ENCODE measurements around the gene USHBP1. TPM values are rescaled to one million over a fixed set of nuclear protein-coding genes. Genes with fewer than 3 reads are reported as not detected.

Gene USHBP1
- total RNA-seq, 1 donor from 2014 or later, result not detected

GRCh38 chr19:17268754-17269153, 4.2 kb upstream of the USHBP1 start:
- TF ChIP-seq CTCF (conservative IDR thresholded peaks at IDR 0.05; ENCODE audit: low read depth, low read length), result no peak
- H3K4me3 ChIP-seq (ENCODE audit: low read depth, low read length), result no peak overlapping the region
- DNase-seq (ENCODE audit: low read depth), result no peak

- DNase-seq (ENCODE audit: low read depth), result peak; percentile 99
- TF ChIP-seq CTCF (conservative IDR thresholded peaks at IDR 0.05; ENCODE audit: low read depth, low read length), result no peak
- H3K4me3 ChIP-seq (ENCODE audit: low read depth, low read length), result peak within 1 kb of the TSS; percentile 81
Observed at GRCh38 chr19:17266975-17267788, 2.6 kb upstream of the USHBP1 start, which contains the start of gene BABAM1. Gene BABAM1, plus strand, starts transcription at chr19:17267443. Its CDS starts 1,364 bp downstream, at chr19:17268807.

GRCh38 chr19:17266589-17266974, 2.0 kb upstream of the USHBP1 start:
- no peak for TF ChIP-seq CTCF (conservative IDR thresholded peaks at IDR 0.05; ENCODE audit: low read depth, low read length)
- H3K4me3 ChIP-seq (ENCODE audit: low read depth, low read length), result no peak overlapping the region
- DNase-seq (ENCODE audit: low read depth), result no peak

- no peak for DNase-seq (ENCODE audit: low read depth)
- TF ChIP-seq CTCF (conservative IDR thresholded peaks at IDR 0.05; ENCODE audit: low read depth, low read length), result no peak
- H3K4me3 ChIP-seq (ENCODE audit: low read depth, low read length), result no peak overlapping the region
Observed at GRCh38 chr19:17266026-17266425, 1.5 kb upstream of the USHBP1 start.

- no peak for TF ChIP-seq CTCF (conservative IDR thresholded peaks at IDR 0.05; ENCODE audit: low read depth, low read length)
- no peak for DNase-seq (ENCODE audit: low read depth)
- H3K4me3 ChIP-seq (ENCODE audit: low read depth, low read length), result no peak overlapping the region
Observed at GRCh38 chr19:17263712-17264640, 569 bp downstream of the USHBP1 start.

GRCh38 chr19:17262557-17262956, 2.0 kb downstream of the USHBP1 start:
- no peak overlapping the region for H3K4me3 ChIP-seq (ENCODE audit: low read depth, low read length)
- no peak for DNase-seq (ENCODE audit: low read depth)
- TF ChIP-seq CTCF (conservative IDR thresholded peaks at IDR 0.05; ENCODE audit: low read depth, low read length), result no peak
